GM12865 (cell line): ENCODE measurements around the gene MBTPS1.

ENCODE experiments used
- DNase-seq: peaks from one replicate; pipeline ENCODE4 v3.0.0; 2010; ENCODE audit warnings: low read depth
- H3K4me3 ChIP-seq: 2 replicates; pipeline ENCODE4 v1.5.1; 2011; ENCODE audit warnings: mild to moderate bottlenecking, low read depth, low read length, control low read depth
- CTCF ChIP-seq: IDR thresholded peaks from 2 replicates; pipeline ENCODE4 v1.5.1; 2011; ENCODE audit warnings: low read length, control low read depth, low read depth, inconsistent platforms; ENCODE audit not compliant: insufficient read depth; ENCODE audit errors: missing control alignments

MBTPS1 gene

GRCh38 chr16:84061236-84061819 lies 55.4 kb downstream of the MBTPS1 start:
- no peak for DNase-seq
- no peak overlapping the region for H3K4me3 ChIP-seq
- TF ChIP-seq CTCF: no peak

- DNase-seq: no peak
- TF ChIP-seq CTCF: no peak
- H3K4me3 ChIP-seq: no peak overlapping the region
Observed at GRCh38 chr16:84059946-84060901, 56.5 kb downstream of the MBTPS1 start.

GRCh38 chr16:84059111-84059510 lies 57.6 kb downstream of the MBTPS1 start:
- DNase-seq: no peak
- no peak for TF ChIP-seq CTCF
- no peak overlapping the region for H3K4me3 ChIP-seq

GRCh38 chr16:84058664-84059063 lies 58.1 kb downstream of the MBTPS1 start:
- TF ChIP-seq CTCF: no peak
- no peak overlapping the region for H3K4me3 ChIP-seq
- no peak for DNase-seq

GRCh38 chr16:84058211-84058610 lies 58.5 kb downstream of the MBTPS1 start:
- H3K4me3 ChIP-seq: no peak overlapping the region
- no peak for DNase-seq
- no peak for TF ChIP-seq CTCF

- no peak for DNase-seq
- no peak overlapping the region for H3K4me3 ChIP-seq
- TF ChIP-seq CTCF: no peak
Observed at GRCh38 chr16:84056933-84057332, 59.8 kb downstream of the MBTPS1 start.
